ENCODE measurements around the gene MSX1. TPM values are rescaled to one million over a fixed set of nuclear protein-coding genes. Genes with fewer than 3 reads are reported as not detected.
A peak's percentile ranks its signal among the peaks of the same experiment; 100 is the strongest.

MSX1 gene
- 38.9 TPM for total RNA-seq
- long read RNA-seq, partial matches to known transcripts, result 0 of 8 reads
- long read RNA-seq, other reads (novel, unspliced or antisense), result 5 of 8 reads

DNA sequence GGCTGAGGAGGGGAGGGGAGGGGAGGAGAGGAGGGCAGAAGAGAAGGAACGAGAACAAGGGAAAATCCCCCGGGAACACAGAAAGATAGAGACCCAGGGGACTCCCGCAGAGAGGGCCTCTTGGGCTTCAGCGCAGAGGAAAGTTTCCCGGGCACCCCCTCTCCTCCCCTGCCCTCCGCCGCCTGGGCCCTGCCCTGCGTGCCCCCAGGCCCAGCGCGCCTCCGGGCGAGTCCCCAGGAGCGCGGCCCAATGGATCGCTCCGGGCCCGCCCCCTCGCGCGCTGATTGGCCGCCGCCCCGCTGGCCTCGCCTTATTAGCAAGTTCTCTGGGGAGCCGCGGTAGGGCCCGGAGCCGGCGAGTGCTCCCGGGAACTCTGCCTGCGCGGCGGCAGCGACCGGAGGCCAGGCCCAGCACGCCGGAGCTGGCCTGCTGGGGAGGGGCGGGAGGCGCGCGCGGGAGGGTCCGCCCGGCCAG, at the start of gene MSX1:
MSX1 (plus strand) TSS at position 341 of the 474 bp plus-strand sequence. CDS start 235 bp downstream, outside the sequence.
- DNase-seq (ENCODE audit: low spot score), result peak; percentile 95

DNA sequence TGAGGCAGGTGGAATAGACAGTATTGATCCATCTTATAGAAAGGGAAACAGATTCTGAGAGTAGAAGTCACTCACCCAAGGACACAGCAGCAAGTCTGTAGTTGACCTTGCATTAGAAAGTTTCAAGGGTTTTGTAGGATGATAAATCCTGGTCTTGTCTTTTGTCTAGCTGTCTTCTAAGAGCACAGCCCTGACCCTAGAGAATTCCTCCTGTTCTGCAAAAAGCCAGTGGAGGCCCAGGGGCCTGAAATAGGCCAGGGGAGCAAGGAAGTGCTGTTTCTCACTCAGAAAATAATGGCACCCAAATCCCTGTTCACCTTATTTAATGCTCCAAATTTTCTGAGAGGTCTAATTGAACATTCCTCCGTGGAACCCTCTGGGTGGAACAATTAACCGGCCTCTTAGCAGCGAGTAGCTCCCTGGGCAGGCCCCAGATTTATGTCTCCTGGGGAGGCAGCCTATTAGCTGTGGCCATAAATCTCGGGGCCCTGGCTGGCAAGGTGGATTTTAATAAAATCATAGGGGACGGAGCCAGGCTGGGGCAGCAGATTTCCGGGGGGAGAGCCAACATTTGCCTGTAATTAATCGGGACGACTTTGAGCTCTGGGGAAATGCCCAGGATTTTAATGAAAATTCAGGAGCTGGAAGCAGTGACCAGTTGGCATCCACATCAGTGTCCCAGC, 49.2 kb upstream of the MSX1 start:
- DNase-seq (ENCODE audit: low spot score), result no peak

DNA sequence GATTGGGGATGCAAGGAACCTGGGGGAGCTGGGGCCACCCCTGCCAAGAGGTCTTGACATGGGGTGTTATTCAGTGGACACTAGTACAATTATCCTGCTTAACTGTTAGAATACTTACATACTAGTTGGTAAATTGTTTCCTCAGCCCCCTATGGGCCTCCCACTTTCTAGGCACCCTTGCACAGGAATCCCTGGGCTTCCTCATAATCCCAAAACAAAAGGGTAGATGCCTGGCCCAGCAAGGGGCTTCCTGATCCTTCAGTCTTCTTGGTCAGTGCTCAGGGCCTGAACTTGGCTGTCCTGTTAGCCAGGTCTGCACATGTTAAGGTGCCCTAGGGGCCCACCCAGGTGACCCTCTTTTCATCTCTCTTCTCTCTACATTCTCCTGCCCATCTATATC, 48.7 kb upstream of the MSX1 start:
- DNase-seq (ENCODE audit: low spot score), result no peak

DNA sequence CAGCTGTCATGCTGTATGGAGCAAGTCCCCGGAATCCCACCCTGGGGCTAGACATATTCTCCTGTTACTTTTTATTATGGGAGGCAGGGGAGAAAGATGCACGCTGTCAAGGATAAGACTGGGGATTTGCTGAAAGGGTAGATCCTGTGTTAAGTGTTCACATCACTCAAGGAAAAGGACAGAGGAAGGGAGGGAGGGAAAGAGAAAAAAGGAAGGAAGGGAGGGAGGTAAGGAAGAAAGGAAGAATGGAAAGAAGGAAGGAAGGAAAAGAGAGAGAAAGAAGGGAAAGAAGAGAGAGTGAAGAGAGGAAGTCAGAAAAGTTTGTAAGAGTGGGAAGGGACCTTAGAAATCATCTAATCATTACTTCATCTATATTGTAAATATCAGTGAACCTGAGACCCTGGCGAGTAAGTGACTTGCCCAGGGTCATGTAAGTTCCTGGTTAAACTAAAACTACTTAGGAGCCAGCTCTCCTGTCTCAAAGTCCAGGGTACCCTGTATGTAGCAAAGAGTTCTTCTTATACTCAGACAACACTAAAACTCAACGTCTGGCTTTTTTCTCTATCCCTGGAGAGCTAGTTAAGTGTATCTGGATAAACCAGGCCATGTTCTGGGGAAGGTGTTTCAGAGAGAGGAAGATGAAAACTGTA, 47.2 kb upstream of the MSX1 start:
- no peak for DNase-seq (ENCODE audit: low spot score)

DNA sequence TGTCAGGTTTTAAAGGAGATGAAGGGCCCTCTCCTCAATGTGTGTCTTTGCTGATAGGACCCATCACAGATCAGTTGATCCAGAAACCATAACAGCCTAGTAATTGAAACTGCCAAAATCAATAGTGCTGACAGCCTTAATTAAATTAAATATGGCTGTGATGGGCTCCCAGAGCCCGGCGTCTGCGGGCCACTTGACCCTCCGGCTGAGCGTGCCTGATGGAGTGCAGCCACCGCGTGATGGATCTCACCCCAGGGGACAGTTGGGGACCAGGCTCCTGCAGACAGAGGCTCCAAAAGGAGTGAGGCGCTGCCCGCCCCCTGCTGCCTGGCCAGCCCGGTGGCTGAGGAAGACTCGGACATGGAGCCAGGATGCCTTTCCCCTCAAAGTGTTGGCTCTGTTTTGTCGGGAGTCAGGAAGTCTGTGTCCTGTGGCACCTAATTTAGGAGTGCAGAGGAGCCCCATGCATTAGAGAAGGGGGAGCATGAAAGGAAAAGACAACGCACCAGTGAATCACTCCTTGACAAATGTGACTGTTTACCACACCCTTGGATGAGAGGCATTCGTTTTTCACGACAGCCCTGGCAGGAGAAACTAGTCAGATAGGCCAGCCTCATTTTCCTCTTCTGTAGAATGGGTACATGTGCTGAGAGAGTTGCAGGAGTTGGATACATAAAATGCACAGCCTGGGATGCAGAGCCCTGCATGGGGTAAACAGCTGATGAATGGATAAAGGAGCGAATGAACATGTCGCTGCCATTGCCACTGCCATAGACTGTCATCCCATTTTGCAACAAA, 40.9 kb upstream of the MSX1 start:
- DNase-seq (ENCODE audit: low spot score), result no peak

DNA sequence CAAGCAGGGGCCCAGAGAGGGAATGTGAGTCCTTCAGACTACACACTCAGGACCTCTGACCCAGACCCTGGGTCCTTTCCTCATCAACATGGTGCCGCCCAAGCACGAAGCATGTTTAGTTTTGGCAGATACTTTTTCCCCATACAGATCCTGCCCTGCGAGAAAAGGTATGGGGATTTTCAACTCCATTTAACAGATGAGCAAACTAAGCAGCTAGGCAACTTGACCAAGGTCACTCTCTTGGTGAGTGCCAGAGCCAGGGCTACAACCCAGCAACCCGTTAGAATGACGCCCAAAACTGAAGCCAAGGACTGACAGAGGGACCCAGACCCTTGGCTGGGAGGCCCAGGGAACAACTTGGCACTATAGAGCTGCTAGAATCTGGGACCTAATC, 40.3 kb upstream of the MSX1 start:
- DNase-seq (ENCODE audit: low spot score), result no peak

DNA sequence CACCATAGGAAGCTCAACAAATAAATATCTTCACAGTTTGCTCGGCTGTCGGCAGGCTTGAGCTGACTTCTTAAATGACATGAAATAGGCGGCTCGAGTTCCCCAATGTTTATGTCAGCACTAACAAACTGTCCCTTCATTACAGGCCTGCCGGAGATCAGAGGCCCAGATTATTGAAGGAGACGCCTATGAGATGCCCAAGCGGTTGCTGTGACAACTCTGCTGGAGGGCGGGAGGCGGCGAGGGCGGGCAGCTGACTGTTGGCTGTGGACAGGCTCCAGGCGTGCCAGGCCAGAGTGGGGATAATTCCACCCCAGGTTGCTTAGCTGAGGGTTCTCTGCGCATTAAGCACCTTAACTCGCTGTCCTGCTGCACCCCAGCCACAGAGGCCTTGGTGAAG, 39.2 kb upstream of the MSX1 start:
- DNase-seq (ENCODE audit: low spot score), result no peak

DNA sequence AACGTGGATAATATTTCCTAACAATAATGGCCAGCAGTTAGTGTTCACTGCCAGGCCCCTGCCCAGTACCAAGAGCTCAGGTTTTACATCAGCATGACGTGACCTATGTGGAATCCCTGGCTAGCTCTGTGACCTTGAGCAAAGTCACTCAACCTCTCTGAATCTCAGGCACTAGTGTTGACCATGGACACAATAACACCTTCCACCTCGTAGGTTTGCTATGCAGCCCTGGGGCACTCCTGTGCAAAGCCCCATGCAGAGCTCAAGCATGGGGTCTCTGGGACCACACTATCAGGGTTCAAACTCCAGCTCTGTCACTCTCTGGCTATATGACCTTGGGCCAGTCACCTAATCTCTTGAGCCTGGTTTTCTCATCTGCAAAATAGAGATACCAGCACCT, 38.7 kb upstream of the MSX1 start:
- no peak for DNase-seq (ENCODE audit: low spot score)

DNA sequence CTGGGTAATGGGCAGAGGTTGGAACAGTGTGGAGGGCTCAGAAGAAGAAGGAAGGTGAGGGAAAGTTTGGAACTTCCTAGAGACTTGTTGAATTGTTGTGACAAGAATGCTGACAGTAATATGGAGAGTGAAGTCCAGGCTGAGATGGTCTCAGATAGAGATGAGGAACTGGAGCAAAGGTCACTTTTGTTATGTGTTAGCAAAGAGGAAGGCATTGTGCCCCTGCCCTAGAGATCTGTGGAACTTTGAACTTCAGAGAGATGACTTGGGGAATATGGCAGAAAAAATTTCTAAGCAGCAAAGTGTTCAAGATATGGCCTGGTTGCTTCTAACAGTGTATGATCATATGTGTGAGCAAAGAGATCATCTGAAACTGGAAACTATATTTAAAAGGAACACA, 37.9 kb upstream of the MSX1 start:
- no peak for DNase-seq (ENCODE audit: low spot score)

DNA sequence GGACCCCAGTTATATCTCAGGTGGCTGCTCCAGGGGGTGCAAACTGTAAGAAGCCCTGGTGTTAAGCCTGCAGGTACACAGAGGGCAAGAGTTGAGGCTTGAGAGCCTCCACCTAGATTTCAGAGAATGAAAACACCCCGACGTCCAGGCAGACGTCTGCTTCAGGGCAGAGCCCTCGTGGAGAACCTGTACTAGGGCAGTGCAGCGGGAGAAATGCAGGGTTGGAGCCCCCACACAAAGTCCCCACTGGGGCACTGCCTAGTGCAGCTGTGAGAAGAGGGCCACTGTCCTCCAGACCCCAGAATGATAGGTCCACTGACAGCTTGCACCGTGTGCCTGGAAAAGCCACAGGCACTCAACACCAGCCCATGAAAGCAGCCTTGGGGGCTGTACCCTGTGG, 37.2 kb upstream of the MSX1 start:
- DNase-seq (ENCODE audit: low spot score), result peak; percentile 51

DNA sequence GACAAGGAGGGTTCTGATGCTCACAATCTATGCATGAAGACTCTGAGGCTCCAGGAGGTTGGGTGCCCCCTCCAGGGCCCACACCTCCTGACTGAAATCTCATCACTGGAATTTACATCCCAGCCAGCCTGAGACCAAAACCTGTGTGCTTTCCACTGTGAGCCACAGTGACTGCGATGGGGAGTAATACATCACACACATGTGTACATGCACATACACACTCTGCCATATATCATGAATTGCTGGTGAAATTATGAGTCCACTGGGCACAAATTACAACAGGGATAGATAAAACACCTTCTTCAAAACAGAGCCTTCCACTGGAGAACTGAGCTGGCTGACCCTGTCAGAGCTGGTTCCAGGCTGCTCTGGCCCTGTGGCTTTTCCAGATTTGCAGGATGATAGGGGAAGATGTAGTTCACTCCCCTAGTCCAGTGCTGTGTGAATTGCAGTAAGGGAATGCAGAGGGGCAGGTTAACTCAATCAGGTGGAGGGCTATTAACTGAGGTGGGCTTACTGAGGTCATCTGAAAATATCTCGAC, 35.8 kb upstream of the MSX1 start:
- no peak for DNase-seq (ENCODE audit: low spot score)

DNA sequence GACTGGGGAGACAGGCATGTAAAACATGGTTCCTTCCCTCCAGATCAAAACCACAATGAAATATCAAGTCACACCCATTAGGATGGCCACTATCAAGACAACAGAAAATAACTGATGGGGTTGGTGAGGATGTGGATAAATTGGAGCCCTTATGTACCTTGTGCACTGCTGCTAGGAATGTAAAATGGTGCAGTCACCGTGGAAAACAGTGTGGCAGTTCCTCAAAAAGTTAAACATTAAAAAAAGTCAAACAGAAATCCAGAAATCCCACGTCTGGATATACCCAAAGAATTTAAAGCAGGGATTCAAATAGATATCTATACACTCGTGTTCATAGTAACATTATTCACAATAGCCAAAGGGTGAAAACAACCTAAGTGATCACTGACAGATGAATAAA, 35.2 kb upstream of the MSX1 start:
- DNase-seq (ENCODE audit: low spot score), result no peak

DNA sequence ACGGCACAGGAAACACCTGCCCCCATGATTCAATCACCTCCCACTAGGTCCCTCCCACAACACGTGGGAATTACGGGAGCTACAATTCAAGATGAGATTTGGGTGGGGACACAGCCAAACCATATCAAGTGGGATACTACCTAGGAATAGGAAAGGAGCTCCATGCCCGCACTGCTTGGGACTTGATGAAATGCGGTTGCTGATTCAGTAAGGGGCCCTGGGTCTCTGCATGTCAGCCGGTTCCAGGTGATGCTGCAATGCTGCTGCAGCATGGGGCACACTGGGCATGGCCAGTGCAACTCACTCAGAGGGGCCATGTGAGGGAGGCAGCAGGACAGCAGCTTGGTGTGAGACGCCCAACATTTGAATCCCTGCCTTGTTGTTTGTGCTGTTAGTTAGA, 34.0 kb upstream of the MSX1 start:
- DNase-seq (ENCODE audit: low spot score), result peak; percentile 47

DNA sequence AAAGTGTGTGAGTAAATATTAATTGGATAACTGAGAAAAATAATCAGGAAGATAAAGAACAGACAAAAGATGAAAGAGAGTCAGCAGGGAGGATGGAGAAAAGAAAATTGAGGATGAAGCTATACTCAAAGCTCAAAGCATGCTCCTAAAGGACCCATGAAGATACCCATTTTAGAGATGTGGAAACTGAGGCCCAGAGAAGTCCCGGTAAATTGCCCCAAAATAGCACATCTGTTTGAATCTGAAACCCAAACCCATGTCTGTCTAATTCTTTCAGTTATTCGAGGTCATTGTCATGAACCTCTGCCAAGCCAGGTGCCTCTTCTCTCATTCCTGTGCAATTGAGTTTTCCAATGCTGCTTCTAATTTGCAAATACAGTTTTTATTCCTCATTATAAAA, 29.6 kb upstream of the MSX1 start:
- DNase-seq (ENCODE audit: low spot score), result no peak

DNA sequence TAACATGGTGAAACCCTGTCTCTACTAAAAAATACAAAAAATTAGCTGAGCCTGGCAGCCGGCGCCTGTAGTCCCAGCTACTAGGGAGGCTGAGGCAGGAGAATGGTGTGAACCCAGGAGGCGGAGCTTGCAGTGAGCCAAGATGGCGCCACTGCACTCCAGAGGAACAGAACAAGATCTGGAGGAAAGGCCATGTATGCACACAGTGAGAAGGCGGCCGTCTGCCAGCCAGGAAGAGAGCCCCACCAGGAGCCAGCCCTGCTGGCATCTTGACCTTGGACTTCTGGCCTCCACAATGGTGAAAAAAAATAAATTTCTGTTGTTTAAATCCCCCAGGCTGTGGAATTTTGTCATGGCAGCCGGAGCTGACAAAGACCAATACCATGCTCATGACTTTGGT, 28.2 kb upstream of the MSX1 start:
- DNase-seq (ENCODE audit: low spot score), result peak; percentile 71

DNA sequence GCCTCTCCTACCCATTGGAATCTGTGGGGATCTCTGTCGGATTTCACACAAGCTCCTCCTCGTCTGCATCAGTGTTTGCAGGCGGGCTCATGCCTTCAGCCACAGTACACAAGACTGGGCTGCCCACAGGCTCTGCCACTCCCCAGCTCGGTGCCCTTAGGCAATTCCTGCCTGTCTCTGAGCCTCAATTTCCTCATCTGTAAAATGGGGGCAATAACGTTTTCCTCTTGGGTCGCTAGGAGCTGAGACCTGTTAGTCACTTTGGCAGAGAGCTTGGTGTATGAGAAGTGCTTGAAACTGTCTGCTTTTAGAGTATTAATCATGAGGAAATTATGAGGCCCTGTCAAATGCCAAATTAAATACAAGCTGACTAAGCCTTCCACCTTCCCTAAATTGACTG, 27.6 kb upstream of the MSX1 start:
- DNase-seq (ENCODE audit: low spot score), result peak; percentile 30

DNA sequence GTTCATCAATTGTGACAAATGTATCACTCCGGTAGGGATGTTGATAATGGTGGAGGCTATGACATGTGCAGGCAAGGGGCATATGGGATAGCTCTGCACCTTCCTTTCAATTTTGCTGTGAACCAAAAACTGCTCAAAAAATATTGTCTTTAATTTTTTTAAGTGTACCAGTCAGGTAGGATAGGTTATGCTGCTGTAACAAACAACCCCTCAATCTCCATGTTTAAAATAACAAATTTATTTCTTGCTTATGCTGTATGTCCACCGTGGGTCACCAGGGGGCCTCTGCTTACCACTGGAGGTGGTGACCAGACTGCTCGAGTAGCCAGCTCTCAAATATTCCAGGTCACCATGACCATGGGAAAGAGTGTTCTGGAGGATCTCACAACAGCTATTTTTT, 23.4 kb upstream of the MSX1 start:
- DNase-seq (ENCODE audit: low spot score), result no peak

DNA sequence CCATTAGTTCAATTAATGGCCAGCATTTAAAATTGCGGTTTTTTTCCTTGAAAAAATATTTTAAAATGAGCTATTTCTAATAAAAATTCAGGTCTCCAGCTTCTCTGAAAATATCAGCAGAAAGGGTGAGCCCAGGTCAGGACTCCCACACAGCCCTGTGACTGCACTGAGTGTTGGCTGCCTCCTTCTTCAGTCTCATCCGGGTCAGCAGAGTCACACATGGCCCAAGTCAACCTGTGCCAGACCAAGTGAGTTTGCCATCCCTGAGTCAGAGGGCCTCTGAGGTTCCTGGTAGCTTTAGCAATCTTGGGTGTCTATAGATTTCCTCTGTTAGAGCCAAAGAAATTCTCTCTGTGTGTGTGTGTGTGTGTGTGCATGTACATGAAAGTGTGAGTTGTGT, 22.1 kb upstream of the MSX1 start:
- DNase-seq (ENCODE audit: low spot score), result peak; percentile 43

DNA sequence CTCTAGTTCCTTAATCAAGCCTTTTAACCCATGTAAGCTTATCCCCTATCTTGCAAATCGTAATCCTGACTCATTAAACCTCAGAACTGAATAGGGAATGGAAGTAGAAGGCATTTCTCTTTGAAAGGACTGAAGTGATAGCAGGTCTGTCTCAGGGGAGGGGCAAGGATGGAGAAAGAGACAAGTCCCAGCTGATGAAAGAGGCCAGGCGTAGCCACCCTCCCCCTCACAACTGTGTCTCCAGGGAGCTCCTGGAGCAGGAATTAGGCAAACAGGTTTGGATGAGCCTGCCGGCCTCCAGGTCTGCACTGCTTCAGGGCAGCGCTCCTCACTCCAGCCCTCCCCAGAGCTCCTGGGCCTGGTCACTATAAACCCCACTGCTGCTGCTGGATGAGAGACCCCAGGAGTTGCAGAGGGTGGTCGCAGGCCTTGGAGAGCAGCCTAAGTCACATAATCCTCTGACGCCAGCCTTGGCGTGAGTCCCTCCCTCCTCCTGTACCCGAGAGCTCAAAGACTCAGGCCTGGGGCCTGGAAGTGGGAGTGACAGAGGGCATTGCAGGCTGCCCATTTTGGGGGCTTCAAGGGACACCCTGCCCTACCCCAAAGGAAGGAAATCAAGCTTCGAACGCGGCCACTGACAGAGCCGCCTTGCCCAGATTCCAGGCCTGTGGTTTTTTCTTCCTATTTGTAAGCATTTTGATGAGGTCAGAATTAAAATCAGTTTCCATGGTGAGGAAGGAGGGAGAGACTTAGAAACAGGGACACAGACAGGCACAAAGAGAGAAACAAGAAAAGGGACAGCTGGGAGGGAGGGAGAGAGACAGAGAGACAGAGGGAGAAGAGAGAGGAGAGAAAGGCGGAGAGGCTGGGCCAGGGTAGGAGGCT, 21.2 kb upstream of the MSX1 start:
- DNase-seq (ENCODE audit: low spot score), result peak; percentile 53

DNA sequence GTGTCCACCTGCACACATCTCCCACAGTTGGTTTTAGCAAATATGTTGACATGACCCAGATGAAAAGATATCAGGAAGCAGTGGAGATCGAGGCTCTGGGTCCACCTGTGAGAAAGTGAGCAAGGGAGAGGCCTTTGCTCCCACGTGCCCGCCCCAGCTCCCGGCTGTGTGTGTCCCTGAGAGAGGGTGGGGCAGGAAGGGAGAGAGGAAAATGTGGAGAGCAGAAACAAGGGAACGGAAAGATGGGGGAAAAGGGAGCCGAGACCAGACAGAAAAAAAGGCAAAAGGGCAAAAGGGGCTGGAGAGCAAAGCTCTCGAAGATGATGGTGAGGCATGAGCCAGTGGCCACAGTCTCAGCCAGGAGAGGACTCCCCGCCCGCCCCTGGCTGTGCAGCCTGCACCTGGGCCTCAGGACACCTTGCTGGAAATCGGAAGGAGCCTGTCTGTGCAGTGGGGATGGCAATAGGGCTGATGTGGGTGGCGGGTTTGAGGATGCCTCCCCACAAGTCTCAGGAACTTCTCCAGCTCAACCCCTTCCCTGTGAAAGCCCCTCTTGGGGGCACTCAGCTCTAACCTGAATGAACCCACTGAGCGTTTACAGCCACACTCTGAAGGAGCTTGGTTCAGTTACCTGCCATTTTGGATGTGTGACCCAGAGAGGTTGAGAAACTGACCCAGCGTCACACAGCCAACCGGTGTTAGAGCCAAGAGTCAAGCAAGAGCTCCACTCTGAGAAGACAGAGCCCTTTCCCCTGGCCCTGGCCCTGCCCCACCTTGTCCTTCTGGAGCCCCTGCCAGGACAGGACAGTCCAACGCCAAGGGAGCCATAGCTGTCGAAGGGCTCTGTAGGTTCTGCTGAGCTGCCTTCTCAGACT, 20.3 kb upstream of the MSX1 start:
- peak; percentile 83 for DNase-seq (ENCODE audit: low spot score)
